ENCODE data around the gene EFNA2. TPM values are rescaled to one million over a fixed set of nuclear protein-coding genes. Genes with fewer than 3 reads are reported as not detected.

EFNA2 gene
- total RNA-seq, 1 donor from 2014 or later, result 14.6 TPM

Other genes starting within 250 kb of the EFNA2 start
- gene ABCA7, start 245.8 kb upstream of the EFNA2 start, total RNA-seq (ENCODE audit: unreplicated experiment), result 16.3 TPM
- gene ARHGAP45, start 218.7 kb upstream of the EFNA2 start, total RNA-seq (ENCODE audit: unreplicated experiment), result 2.4 TPM
- gene POLR2E, start 190.5 kb upstream of the EFNA2 start, total RNA-seq (ENCODE audit: unreplicated experiment), result 166 TPM
- 330 TPM for gene GPX4, start 181.9 kb upstream of the EFNA2 start, total RNA-seq (ENCODE audit: unreplicated experiment)
- 46.4 TPM for gene SBNO2, start 111.6 kb upstream of the EFNA2 start, total RNA-seq (ENCODE audit: unreplicated experiment)
- gene STK11, start 80.1 kb upstream of the EFNA2 start, total RNA-seq (ENCODE audit: unreplicated experiment), result 63.9 TPM
- 10.4 TPM for gene CBARP, start 47.9 kb upstream of the EFNA2 start, total RNA-seq (ENCODE audit: unreplicated experiment)
- gene ATP5F1D, start 44.1 kb upstream of the EFNA2 start, total RNA-seq (ENCODE audit: unreplicated experiment), result 175 TPM
- gene MIDN, start 37.3 kb upstream of the EFNA2 start, total RNA-seq (ENCODE audit: unreplicated experiment), result 204 TPM
- 315 TPM for gene CIRBP, start 16.5 kb upstream of the EFNA2 start, total RNA-seq (ENCODE audit: unreplicated experiment)
- 22.7 TPM for gene FAM174C, start 10.3 kb upstream of the EFNA2 start, total RNA-seq (ENCODE audit: unreplicated experiment)
- gene NDUFS7, start 98.0 kb downstream of the EFNA2 start, total RNA-seq (ENCODE audit: unreplicated experiment), result 84.0 TPM
- 18.1 TPM for gene GAMT, start 115.7 kb downstream of the EFNA2 start, total RNA-seq (ENCODE audit: unreplicated experiment)
- 145 TPM for gene DAZAP1, start 121.7 kb downstream of the EFNA2 start, total RNA-seq (ENCODE audit: unreplicated experiment)
- gene RPS15, start 152.5 kb downstream of the EFNA2 start, total RNA-seq (ENCODE audit: unreplicated experiment), result 1,175 TPM
- gene APC2, start 164.2 kb downstream of the EFNA2 start, total RNA-seq (ENCODE audit: unreplicated experiment), result 1.9 TPM
- gene C19orf25, start 193.3 kb downstream of the EFNA2 start, total RNA-seq (ENCODE audit: unreplicated experiment), result 29.7 TPM
- 8.4 TPM for gene PCSK4, start 204.5 kb downstream of the EFNA2 start, total RNA-seq (ENCODE audit: unreplicated experiment)
- 2.3 TPM for gene REEP6, start 205.3 kb downstream of the EFNA2 start, total RNA-seq (ENCODE audit: unreplicated experiment)
- gene ADAMTSL5, start 227.1 kb downstream of the EFNA2 start, total RNA-seq (ENCODE audit: unreplicated experiment), result 0.18 TPM
- 1.1 TPM for gene PLK5, start 238.2 kb downstream of the EFNA2 start, total RNA-seq (ENCODE audit: unreplicated experiment)

Data from endothelial cell (in vitro differentiated cells).